ENCODE results near the gene SNCAIP.

Gene SNCAIP

DNA sequence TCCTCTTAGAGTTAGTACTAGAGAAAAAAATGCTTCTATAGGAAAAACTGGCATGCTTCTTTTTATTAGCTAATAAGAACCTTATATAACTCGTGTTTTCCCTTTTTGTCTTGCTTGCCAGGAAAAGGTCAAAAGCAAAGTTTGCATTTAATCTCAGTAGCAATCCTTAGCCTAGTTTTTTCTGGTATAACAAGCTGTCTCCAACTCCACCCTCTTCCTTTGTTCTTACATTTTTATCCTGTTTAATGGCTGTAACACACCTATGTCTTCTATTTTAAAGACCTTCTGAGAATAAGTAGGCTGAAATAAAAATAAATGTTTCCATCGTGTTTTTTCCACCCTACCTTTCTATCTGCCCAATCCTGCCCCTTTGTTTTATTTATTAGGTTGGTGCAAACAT is 158.3 kb downstream of the SNCAIP start:
- no peak overlapping the region for H3K27ac ChIP-seq (replicated peaks)
- no peak overlapping the region for H3K4me3 ChIP-seq (replicated peaks; ENCODE audit: insufficient read depth, low read length)
- TF ChIP-seq, protein P1, sequence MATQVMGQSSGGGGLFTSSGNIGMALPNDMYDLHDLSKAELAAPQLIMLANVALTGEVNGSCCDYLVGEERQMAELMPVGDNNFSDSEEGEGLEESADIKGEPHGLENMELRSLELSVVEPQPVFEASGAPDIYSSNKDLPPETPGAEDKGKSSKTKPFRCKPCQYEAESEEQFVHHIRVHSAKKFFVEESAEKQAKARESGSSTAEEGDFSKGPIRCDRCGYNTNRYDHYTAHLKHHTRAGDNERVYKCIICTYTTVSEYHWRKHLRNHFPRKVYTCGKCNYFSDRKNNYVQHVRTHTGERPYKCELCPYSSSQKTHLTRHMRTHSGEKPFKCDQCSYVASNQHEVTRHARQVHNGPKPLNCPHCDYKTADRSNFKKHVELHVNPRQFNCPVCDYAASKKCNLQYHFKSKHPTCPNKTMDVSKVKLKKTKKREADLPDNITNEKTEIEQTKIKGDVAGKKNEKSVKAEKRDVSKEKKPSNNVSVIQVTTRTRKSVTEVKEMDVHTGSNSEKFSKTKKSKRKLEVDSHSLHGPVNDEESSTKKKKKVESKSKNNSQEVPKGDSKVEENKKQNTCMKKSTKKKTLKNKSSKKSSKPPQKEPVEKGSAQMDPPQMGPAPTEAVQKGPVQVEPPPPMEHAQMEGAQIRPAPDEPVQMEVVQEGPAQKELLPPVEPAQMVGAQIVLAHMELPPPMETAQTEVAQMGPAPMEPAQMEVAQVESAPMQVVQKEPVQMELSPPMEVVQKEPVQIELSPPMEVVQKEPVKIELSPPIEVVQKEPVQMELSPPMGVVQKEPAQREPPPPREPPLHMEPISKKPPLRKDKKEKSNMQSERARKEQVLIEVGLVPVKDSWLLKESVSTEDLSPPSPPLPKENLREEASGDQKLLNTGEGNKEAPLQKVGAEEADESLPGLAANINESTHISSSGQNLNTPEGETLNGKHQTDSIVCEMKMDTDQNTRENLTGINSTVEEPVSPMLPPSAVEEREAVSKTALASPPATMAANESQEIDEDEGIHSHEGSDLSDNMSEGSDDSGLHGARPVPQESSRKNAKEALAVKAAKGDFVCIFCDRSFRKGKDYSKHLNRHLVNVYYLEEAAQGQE (IDR thresholded peaks at IDR 0.05; ENCODE audit: insufficient replicate concordance, low read depth), result no peak
- TF ChIP-seq GABPA (IDR thresholded peaks at IDR 0.05; ENCODE audit: low read depth), result no peak
- TF ChIP-seq POLR2AphosphoS5 (IDR thresholded peaks at IDR 0.05; ENCODE audit: low read depth), result no peak
- no peak for TF ChIP-seq SPI1 (IDR thresholded peaks at IDR 0.05; ENCODE audit: borderline replicate concordance, low read depth)
- TF ChIP-seq CTCF (IDR thresholded peaks at IDR 0.05; ENCODE audit: insufficient read depth, low read length), result no peak
- DNase-seq (ENCODE audit: low read depth in 1 of 2, low spot score in 1 of 2), result no peak
- H3K27me3 ChIP-seq (ENCODE audit: insufficient read depth, poor library complexity, severe bottlenecking), result no peaks in the 10 kb centered on the region

- DNase-seq (ENCODE audit: low read depth in 1 of 2, low spot score in 1 of 2), result no peak
- no peak for TF ChIP-seq POLR2AphosphoS5 (IDR thresholded peaks at IDR 0.05; ENCODE audit: low read depth)
- TF ChIP-seq CTCF (IDR thresholded peaks at IDR 0.05; ENCODE audit: insufficient read depth, low read length), result no peak
- TF ChIP-seq, protein P1 (IDR thresholded peaks at IDR 0.05; ENCODE audit: insufficient replicate concordance, low read depth), result no peak
- TF ChIP-seq SPI1 (IDR thresholded peaks at IDR 0.05; ENCODE audit: borderline replicate concordance, low read depth), result no peak
- TF ChIP-seq GABPA (IDR thresholded peaks at IDR 0.05; ENCODE audit: low read depth), result no peak
- H3K27me3 ChIP-seq (ENCODE audit: insufficient read depth, poor library complexity, severe bottlenecking), result no peaks in the 10 kb centered on the region
- no peak overlapping the region for H3K4me3 ChIP-seq (replicated peaks; ENCODE audit: insufficient read depth, low read length)
- no peak overlapping the region for H3K27ac ChIP-seq (replicated peaks)
Observed at GRCh38 chr5:122471031-122471751, 159.2 kb downstream of the SNCAIP start.

DNA sequence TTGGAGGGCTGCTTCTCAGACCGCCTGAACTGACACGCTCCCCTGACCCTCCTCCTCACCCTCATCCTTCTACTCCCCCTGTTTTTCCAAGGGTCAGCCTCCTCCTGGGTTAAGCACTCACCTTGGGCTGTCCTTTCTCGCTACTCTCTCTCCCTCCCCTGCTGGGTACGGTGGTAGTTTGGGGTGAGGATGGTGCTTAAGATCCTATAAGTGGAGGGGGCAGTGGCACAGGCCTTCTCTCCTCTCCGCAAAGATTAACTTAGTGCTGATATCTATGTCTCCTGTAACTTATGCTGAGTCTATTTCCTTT is 159.7 kb downstream of the SNCAIP start:
- H3K27ac ChIP-seq (replicated peaks), result no peak overlapping the region
- no peak for TF ChIP-seq CTCF (IDR thresholded peaks at IDR 0.05; ENCODE audit: insufficient read depth, low read length)
- TF ChIP-seq, protein P1 (IDR thresholded peaks at IDR 0.05; ENCODE audit: insufficient replicate concordance, low read depth), result no peak
- no peak for TF ChIP-seq POLR2AphosphoS5 (IDR thresholded peaks at IDR 0.05; ENCODE audit: low read depth)
- TF ChIP-seq GABPA (IDR thresholded peaks at IDR 0.05; ENCODE audit: low read depth), result no peak
- no peak for TF ChIP-seq SPI1 (IDR thresholded peaks at IDR 0.05; ENCODE audit: borderline replicate concordance, low read depth)
- DNase-seq (ENCODE audit: low read depth in 1 of 2, low spot score in 1 of 2), result no peak
- no peaks in the 10 kb centered on the region for H3K27me3 ChIP-seq (ENCODE audit: insufficient read depth, poor library complexity, severe bottlenecking)
- H3K4me3 ChIP-seq (replicated peaks; ENCODE audit: insufficient read depth, low read length), result no peak overlapping the region
